NOMO-1 treated with DMSO at 0.1 percent for 48 hours (cell line): ENCODE data around the gene NSFL1C.
"Not testable (repeated sequence)": the region's sequence is repeated elsewhere in the genome, so short reads cannot be mapped to it uniquely, and the experiment has no call there.

ENCODE experiments used
- DNase-seq: peaks from one replicate; lab custom pipeline; 2025; ENCODE audit not compliant: unreplicated experiment; lab: John Stamatoyannopoulos, UW

NSFL1C gene

DNA sequence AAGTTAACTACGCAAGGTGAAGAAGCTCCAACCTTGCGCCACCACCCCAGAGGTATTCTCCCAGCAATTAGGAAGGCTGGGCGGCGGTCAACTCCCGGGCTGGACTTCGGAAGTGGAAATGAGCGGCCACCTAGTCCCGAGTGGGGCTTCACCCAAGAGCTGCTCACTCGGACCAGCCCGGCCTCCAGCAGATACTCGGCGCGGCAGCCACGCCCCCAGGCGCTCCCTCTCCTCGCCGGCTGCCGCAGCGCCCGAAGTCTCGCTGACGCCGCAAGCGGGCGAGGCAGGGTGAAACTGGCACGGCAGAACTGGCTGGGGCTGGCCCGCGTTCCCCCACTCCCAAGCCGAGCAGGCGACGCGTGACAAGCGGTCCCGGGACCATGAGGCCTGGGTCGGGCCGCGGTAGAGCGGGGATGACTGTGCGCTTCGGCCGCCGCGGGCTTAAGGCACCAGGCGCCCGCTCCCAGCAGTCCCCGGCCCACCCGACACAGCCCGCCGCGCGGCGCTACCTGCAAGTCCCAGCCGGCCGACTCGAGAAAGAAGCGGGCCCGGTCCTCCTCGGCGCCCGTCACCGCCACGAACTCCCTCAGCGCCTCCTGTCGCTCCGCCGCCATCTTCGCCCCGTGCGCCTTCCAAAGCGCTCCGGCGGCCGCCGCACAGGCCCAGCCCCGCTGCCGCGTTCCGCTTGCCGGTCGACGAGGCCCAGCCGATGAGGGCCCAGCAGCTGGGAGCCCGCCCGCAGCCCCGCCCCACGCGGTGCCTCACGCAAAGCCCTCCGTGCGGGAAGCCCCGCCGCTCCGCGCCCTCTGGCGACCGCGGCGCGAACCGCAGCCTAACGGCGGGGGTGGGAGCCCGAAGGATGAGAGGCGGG, at the start of gene NSFL1C:
TSS of gene NSFL1C (minus strand) at position 639 of the 871 bp plus-strand sequence. CDS start at position 614, 25 bp downstream.
- peak; percentile 78 for DNase-seq

DNA sequence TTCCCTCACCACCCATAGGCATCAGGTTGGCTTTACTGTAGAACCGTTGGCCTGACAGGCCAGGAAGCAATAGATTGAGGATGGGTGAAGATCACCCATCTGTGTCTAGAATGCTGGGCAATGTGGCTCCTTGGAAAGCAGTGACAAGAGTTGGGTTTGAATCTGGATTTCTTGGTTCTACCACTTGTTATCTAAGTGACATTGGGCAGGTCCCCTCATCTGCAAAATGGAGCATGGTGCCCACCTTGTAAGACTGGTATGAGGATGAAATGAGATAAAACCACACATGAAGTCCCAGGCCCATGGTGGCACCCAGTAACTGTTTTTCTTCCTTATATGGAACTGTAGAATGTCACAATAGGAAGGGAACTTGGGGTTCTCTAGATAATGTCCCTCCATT, 47.2 kb upstream of the NSFL1C start:
- no peak for DNase-seq

GRCh38 chr20:1509237-1509636, 42.6 kb upstream of the NSFL1C start:
- peak; percentile 78 for DNase-seq

DNA sequence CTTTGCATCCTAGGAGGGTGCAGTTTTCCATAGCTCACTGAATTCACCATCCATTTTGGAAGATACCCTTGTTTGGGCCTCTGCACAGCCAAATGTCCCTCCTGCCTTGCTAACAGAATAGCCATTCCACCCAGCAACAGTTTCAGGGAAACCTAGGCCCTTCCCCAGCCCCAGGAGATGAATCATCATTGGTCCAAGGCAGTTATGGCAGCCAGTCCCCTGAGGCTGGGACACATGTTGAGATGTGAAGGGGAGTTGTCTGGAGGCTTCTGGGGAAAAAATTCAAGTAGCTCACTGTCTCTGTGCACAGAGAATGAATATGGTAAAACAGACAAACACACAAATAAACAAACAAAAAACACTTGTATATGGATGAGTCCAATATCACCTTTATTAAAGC, 41.9 kb upstream of the NSFL1C start:
- DNase-seq = no peak

DNA sequence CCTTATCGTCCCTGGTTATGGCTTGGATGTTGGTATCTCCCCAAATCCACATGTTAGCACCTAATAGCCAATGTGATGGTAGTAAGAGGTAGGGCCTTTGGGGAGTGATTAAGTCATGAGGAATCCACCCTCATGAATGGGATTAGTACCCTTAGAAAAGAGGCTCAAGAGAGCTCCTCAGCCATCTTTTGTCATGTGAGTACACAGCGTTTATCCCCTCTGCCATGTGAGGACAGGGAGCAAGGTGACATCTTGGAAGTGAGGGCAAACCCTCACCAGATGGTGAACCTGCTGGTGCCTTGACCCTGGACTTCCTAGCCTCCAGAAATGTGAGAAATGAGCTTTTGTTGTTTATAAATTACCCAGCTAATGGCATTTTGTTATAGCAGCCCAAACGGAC, 40.6 kb upstream of the NSFL1C start:
- no peak for DNase-seq

DNA sequence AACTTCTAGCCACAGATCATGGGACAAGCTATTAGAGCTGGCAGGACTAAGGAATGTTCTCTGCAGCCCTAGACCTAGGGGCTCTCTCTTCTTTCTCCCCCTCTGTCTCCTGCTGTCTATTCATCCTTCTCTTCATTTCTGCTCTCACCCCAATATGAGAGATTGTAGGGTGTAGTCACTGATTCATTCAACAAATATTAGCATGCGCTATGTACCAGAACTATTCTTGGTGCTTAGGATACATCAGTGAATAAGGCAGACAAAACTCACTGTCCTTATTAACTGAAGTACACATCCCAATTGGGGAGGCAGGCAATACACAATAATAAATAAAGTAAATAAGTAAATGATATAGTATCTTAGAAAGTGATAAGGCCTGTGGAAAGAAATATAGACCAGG, 39.2 kb upstream of the NSFL1C start:
- no peak for DNase-seq

DNA sequence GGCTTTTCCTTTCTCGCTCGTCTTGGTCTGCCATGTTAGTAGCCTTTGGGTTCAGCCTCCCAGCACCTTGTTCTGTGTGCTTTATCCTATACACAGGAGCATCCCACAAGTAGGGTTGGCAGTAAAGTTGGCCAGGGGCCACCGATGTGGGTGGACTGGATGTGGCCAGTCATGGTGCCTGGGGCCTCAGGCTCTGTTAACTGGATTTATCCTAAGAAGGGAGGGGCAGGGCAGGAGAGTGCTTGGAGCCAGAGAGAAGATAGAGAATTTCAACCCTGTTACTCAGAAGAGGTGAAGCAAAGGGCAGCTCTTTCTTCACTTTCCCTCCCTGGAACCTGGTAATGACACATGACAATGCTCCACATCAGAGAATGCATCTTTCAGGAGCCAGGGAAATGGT, 38.7 kb upstream of the NSFL1C start:
- DNase-seq = no peak

GRCh38 chr20:1503564-1504227, 37.0 kb upstream of the NSFL1C start:
- peak; percentile 93 for DNase-seq

DNA sequence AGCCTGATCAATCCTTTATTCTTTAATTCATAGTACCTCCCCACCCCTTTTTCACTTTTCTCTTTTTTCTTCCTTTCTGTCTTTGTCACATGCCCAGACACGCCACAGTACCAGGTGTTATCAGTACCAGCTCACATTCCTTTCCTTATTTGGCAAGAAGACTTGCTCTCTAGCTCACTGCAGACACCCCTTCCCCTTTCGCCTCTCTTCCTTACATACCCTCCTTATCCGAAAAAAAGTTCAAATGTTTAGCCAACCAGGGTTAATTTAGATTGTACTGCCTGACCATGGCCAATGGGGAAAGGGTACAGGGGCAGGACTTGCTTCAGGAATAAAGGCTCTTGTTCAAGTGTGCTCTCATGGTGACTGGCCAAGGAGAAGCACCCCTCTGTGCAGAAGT, 33.8 kb upstream of the NSFL1C start:
- DNase-seq = no peak

DNA sequence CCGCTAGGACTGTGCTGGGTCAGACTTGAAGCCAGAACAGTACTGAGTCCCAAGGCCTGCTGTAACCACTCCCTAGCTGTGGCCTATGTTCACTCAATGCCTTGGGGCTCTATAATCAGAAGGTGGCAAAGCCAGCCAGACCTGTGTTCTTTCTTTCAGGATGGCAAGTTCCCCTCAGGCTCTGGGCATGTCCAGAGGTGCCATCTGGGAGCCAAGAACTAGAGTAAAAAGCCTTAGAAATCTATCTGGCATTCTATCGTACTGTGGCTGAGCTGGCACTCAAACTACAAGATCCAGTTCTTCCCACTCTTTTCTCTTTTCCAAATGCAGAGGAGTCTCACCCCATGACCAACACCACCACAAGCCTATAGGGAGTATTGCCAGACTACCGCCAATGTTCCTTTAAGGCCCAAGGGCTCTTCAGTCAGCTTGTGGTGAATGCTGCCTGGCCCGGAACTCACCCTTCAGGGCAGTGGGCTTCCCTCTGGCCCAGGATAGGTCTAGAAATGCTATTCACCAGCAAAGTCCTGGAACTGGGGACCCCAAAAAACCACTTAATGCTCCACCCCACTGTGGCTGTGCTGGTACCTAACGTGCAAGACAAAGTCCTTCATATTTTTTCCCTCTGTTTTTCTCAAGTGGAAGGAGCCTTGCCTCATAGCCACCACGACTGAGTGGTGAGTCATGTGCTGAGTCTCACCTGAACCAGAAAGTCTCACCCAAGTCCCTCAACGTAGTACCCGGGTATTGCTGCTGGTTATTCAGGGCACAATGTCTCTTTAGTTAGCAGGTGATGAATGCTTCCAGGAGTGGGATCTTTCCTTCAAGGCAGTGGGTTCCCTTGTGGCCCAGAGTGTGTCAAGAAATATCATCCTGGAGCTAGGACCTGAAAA, 33.1 kb upstream of the NSFL1C start:
- DNase-seq = no peak

GRCh38 chr20:1497371-1497770, 30.7 kb upstream of the NSFL1C start:
- DNase-seq = not testable (repeated sequence)

DNA sequence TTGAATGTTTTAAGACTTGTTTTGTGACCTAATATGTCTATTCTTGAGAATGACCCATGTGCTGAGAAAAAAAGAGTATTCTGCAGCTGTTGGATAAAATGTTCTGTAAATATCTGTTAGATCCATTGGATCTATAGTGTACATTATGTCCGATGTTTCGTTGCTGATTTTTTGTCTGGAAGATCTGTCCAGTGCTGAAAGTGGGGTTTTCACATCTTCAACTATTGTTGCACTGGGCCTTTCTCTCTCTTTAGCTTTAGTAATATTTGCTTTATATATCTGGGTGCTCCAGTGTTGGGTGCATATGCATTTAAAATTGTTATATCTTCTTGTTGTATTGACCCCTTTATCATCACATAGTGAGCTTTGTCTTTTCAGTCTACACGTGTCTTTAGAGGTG, 30.3 kb upstream of the NSFL1C start:
- no peak for DNase-seq

GRCh38 chr20:1494436-1494835, 27.8 kb upstream of the NSFL1C start:
- peak; percentile 18 for DNase-seq

DNA sequence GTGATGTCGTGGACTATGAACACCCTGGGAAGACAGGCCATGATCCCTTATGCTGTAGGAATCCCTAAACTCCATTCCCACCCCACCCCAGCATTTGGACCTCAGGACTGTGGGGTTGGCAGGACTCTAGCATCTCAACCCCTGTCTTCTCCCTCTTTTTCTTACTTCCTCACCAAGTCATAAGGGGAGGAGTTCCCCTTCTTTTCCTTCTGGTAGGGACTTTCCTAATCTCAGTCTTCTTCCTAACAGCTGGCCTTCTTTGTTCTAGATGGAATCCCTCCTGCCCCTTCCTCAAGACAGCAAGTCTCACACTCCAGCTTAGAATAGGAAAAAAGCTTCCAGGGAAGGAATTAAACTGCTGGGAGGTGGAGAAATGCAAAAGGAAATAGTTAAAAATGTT, 26.9 kb upstream of the NSFL1C start:
- no peak for DNase-seq

- DNase-seq = peak; percentile 57
Observed at GRCh38 chr20:1491860-1492642, 25.4 kb upstream of the NSFL1C start.

GRCh38 chr20:1491281-1491840, 24.7 kb upstream of the NSFL1C start, which contains the start of gene SIRPB2:
SIRPB2 (minus strand) TSS chr20:1491420; CDS start chr20:1491359, 61 bp downstream.
- peak; percentile 90 for DNase-seq

DNA sequence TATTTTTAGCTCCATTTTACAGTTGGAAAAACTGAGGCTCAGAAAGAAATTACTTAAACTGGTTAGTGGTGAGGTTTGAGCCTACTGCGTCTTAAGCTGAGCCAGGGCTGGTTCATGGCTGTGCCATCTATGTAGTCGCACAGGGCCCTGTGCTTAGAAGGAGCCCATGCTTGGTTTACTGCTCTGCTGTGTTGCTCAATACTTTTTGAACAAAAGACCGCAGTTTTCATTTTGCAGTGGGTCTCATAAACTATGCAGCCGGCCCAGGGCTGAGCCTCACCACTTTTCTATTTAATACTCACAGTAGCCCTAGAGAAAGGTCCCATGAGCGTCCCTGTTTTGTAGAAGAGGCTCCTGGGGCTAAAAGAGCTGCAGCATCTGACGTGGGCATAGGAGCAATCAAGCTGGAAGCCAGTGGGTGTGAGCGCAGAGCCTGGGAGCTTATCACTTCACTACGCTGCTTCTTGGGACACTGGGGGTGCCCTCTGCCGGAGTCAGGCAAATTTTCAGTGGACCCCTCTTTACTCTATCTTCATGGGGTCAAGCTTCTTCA, 24.1 kb upstream of the NSFL1C start:
- DNase-seq = peak; percentile 41

GRCh38 chr20:1489764-1490436, 23.3 kb upstream of the NSFL1C start:
- peak; percentile 93 for DNase-seq

- no peak for DNase-seq
Observed at GRCh38 chr20:1489325-1489724, 22.7 kb upstream of the NSFL1C start.
